Stimulated activated CD4-positive, alpha-beta T cell treated with anti-CD3 and anti-CD28 coated beads, Interleukin-15, amount 100 ng/mL, for 48 hours (primary cell): ENCODE measurements around the gene FER.
"Not testable (repeated sequence)": the region's sequence is repeated elsewhere in the genome, so short reads cannot be mapped to it uniquely, and the experiment has no call there.

ENCODE experiments used
- DNase-seq, 2 donors: peaks; one replicate each; pipeline ENCODE4 v3.0.0-alpha.2; 2020; ENCODE audit warnings: low read depth in 2 of 2

FER gene

DNA sequence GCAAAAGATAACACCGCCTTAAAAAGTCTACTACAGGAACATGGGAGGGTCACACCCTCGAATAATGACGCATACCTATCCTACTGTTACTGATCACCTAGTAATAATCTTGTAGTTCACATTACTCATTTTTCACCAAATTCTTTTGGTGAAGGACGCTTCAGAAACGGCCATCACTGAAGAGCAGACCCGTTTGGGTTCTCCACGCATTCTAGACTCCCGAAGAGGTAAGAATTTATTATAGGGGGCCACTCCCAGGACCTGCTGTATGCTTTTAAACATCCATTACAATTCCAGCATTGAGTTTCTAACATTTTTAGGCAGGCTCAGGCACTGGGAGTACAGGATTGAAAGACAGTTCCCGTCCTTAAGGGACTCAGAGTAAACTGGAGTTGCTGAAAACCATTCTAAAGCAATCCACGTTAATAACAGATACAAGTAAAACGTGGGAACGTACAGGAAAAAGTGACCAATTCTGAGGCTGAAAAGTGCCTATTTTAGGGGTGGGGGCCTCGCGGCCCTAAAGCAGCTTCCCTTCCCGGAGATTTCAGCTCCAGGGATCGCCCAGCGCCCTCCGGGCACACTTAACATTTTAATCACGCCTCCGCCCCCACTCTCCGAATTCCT is at the start of gene FER:
Gene FER (plus strand): TSS at position 124 of the 627 bp plus-strand sequence. CDS start 50,286 bp downstream, outside the sequence.
- DNase-seq, result no peak

- DNase-seq, result not testable (repeated sequence)
Measured at GRCh38 chr5:108700388-108700787, 47.3 kb upstream of the FER start.

- DNase-seq, result no peak
Measured at GRCh38 chr5:108700930-108701329, 46.8 kb upstream of the FER start.

DNA sequence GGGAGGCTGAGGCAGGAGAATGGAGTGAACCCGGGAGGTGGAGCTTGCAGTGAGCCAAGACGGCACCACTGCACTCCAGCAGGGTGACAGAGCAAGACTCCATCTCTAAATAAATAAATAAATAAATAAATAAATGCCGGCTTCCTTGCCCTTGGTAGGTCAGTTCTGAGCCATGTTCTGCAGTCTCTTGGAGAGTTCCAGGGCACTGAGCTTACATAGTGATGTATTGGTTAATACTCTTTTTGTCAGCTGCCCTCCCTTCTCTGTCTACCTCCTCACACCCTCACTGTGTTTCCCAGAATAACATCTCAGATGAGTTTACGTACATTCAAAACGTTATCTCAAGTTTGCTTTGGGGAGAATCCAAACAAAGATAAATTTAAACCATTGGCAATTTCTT is 45.2 kb upstream of the FER start:
- DNase-seq, result no peak

DNA sequence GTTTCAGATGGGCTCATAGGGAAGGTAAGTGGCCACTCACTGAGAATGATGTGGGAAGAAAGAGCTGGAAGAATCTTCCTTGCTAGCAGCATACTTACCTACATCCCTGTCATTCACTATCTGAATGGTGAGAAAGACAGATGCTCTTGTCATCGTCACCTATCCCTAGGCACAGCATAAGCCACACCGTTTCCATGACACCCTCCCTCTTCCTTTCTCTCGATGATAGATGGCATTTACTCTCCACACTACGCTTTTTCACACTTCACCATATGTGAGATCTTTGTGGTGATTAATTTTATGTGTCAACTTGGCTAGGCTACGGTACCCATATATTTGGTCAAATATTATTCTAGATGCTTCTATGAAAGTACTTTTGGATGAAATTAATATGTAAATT is 44.4 kb upstream of the FER start:
- no peak for DNase-seq

GRCh38 chr5:108707141-108707540 is 40.6 kb upstream of the FER start:
- DNase-seq, result no peak

- DNase-seq, result no peak
Measured at GRCh38 chr5:108711898-108712297, 35.8 kb upstream of the FER start.

DNA sequence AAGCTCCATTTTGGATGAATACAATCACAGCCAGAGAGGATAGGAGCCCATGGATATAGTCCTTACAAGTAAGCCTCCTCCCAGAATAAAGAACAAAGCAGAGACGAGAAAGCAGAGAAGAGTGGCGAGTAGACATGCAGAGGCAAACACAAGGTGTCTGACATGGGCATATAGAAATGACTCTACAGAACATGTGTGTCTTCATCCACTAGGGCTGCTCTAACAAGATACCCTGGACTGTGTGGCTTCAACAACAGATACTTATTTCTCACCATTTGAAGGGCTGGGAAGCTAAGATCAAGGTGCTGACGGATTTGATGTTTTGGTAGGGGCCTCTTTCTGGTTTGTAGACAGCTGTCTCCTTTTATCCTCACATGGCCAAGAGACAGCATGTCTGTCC is 32.3 kb upstream of the FER start:
- DNase-seq, result no peak

GRCh38 chr5:108720391-108720790 is 27.3 kb upstream of the FER start:
- DNase-seq, result no peak

- DNase-seq, result no peak
Measured at GRCh38 chr5:108726446-108727235, 21.1 kb upstream of the FER start.

DNA sequence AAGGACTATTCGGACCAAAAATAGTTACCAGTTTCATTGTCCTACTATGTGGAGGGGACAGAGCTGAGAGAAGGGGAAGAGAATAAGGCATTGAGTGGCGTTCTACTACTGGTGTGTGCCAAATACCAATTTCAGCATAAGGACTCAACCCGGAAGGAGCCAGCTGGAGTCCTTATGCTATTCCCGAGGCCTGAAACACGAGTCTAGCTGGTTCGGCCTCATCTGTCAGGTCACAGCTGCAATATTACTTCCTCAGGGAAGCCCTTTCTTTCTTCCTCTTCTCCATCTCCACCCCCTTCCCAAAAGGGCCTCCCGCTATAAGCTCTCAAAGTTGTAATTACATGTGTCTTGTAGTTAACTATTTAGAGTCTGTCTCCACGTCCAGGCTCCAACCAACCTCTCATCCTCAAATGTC is 20.5 kb upstream of the FER start:
- no peak for DNase-seq

DNA sequence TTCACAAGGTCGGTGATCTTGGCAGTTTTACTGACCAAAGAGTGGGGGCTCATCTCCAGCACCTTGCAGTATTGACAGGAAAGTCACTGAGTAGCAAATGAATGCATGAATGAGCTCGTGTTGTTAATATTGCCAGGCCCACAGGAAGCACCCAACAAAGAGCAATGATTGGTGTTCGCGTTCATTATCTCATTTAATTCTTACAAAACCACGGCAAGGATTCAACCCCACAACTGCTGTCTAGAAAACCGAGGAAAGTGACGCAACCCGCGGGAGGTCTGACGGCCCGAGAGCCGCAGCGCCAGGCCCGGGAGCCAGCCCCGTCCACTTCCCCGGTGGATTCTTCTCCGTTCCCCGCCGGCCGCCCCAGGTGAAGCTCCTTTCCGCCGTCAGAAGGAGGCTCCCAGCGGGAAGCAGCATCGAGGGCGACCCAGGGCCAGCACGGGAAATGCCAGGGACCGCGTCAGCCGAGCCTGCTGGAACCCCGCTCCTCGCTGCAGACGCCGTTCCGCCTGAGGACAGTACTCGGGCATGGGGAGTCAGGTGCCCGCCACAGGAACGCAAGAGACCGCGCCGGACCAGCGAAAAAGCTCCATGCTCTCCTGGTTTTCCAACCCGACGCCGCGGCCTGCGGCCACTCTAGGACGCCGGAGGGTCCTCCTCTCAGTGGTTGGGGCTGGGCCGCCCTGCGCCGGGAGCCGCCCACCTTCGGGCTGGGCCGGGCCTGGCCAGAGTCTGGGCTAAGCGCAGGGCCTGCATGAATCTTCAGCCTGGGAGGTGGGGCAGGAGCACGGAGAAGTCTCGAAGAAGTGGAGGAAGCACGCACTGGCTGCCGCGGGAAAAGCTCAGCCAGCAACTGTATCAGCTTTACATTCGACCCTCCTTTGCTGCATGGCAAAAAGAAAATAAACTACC is 19.8 kb upstream of the FER start:
- DNase-seq, result peak in 1 of 2 donors; percentile 15

GRCh38 chr5:108728566-108729241 is 19.0 kb upstream of the FER start:
- DNase-seq, result no peak

DNA sequence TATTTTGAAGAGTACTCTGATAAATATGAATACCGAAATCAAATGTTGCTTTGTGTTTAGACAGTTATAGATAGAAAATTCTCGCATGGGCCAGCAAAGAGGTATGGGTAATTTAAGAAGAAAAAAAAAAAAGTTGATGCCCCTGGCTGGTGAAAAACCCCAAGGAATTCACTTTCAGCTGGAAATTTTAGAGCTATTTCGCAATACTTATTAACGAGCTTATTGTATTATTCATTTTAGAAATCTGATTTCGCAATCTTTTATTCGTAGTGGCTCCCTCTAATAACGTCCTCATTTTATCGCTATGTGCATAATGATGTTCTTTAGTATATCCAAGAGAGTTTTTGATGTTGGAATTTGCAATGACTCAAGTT is 18.5 kb upstream of the FER start:
- DNase-seq, result no peak

DNA sequence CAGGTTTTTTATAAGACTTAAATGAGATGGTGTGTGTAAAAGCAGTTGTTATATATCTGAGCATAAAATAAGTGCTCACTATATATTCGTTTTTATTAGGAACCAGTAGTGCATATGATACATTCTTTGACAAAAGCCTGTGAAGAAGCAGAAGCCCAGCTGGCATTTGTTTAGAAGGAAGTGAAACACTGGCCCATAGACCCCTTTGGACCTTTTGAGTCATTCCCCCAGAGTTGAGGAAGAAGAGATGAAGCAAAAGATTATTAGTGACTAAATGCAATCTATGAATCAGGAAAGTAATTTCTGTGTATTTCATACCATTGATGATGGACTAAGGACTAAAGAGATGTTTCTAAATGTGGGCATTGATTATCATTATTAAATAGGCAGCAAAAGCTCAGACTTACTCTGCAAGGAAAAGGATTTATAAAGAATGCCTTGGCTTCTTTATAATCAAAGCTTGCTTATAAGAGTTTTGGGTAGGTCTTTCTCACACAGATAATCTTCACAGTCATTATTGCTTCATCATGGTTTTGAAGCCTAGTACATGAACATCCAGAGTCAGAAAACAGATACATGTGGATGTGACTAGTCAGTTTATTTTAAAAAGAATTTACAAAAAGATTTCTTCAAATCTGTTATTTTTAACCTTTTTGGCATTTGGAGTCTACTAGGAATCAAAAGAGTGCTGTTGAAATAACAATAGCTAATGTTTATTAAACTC is 16.9 kb upstream of the FER start:
- DNase-seq, result no peak

- DNase-seq, result no peak
Measured at GRCh38 chr5:108735790-108736189, 11.9 kb upstream of the FER start.

- no peak for DNase-seq
Measured at GRCh38 chr5:108736855-108737254, 10.8 kb upstream of the FER start.

DNA sequence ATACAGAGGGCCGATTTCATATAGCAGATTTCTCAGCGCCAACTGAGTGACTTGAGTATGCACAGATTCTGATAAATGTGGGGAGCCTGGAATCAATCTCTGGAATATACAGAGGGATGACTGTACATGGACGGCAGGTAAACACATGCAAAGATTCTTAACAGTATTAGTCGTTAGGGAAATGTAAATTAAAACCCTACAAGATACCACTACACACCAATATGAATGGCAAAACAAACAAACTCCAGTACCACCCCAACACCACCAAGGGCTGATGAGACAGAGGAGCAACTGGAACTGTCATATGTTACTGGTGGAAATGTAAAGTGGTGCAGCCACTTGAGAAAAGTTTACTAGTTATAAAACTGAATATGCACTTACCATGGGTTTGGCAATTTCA is 8.3 kb upstream of the FER start:
- no peak for DNase-seq

GRCh38 chr5:108739906-108740305 is 7.8 kb upstream of the FER start:
- no peak for DNase-seq

- no peak for DNase-seq
Measured at GRCh38 chr5:108743319-108743718, 4.4 kb upstream of the FER start.

GRCh38 chr5:108743846-108744245 is 3.9 kb upstream of the FER start:
- no peak for DNase-seq
